Measurements from ENCODE around the gene GMDS. TPM values are rescaled to one million over a fixed set of nuclear protein-coding genes. Genes with fewer than 3 reads are reported as not detected.

GMDS gene
- total and polyA plus RNA-seq, 2 of the 8 experiments (the other 6 are each of a cell fraction or from before 2014, with no cell fraction given) = 16.8 to 50.0 TPM

GRCh38 chr6:1949538-1949937 is 295.9 kb downstream of the GMDS start:
- POLR2A ChIA-PET (ENCODE audit: partially characterized antibody) = no interaction called here
- WGBS, 2 experiments (ENCODE audit: extremely low coverage in 1 of 2, insufficient coverage in 1 of 2, insufficient read length in 1 of 2, insufficient replicate concordance in 2 of 2, low coverage in 1 of 2, low lambda C conversion rate in 2 of 2, missing lambda C conversion rate in 1 of 2) = 98% methylated on average over 2 of the region's 2 CpGs; no CpG with 5 or more reads in 1 of the 2 experiments
- no peaks in the 10 kb centered on the region for H3K27me3 ChIP-seq (replicated peaks in 1 of 4; ENCODE audit: control insufficient read depth in 3 of 4, extremely low read depth in 1 of 4, insufficient read depth in 3 of 4, low read length in 3 of 4)

More at GRCh38 chr6:1949538-1949937, 295.9 kb downstream of the GMDS start:
- H3K79me2 ChIP-seq (ENCODE audit: control insufficient read depth in 1 of 2, insufficient read depth in 2 of 2, low read length in 2 of 2) = no peaks in the 10 kb centered on the region
- H2BK20ac ChIP-seq (ENCODE audit: low read length) = no peak overlapping the region
- no peaks in the 10 kb centered on the region for H3K23me2 ChIP-seq (ENCODE audit: low read depth, low read length)
- no peaks in the 10 kb centered on the region for H4K20me1 ChIP-seq (replicated peaks in 1 of 2; ENCODE audit: control insufficient read depth in 1 of 2, insufficient read depth in 2 of 2, low read length in 2 of 2)
- H2AK5ac ChIP-seq (ENCODE audit: low read depth, low read length) = no peak overlapping the region
- H2BK120ac ChIP-seq (replicated peaks; ENCODE audit: low read depth, low read length) = no peak overlapping the region
- no peak overlapping the region for H3K14ac ChIP-seq (ENCODE audit: insufficient read length)
- FAIRE-seq (no peak), DNase-seq (ENCODE audit: low read depth in 1 of 2, low spot score in 2 of 2) (no peak)
- H3K56ac ChIP-seq (replicated peaks; ENCODE audit: insufficient read length, low read depth, low read length) = no peak overlapping the region
- H2BK15ac ChIP-seq (ENCODE audit: low read length) = no peak overlapping the region
- no peak overlapping the region for H3K18ac ChIP-seq (ENCODE audit: extremely low read depth, low read length)
- no peak overlapping the region for H2AFZ ChIP-seq (ENCODE audit: low read length)
- no peak for TF ChIP-seq ZNF274 (IDR thresholded peaks at IDR 0.05; ENCODE audit: borderline replicate concordance, extremely low read depth, low read length)
- TF ChIP-seq KDM5A (IDR thresholded peaks at IDR 0.05; ENCODE audit: low read length) = no peak
- no peak for TF ChIP-seq EP300 (IDR thresholded peaks at IDR 0.05; ENCODE audit: borderline replicate concordance in 1 of 2, low read depth in 2 of 2, low read length in 2 of 2)
- H3K79me1 ChIP-seq (ENCODE audit: low read depth, low read length) = no peaks in the 10 kb centered on the region
- no peak overlapping the region for H2BK5ac ChIP-seq (ENCODE audit: low read depth, low read length)
- H3K9ac ChIP-seq (replicated peaks in 1 of 4; ENCODE audit: extremely low read depth in 1 of 4, low read depth in 3 of 4, low read length in 3 of 4) = no peak overlapping the region
- no peaks in the 10 kb centered on the region for H3K9me3 ChIP-seq (ENCODE audit: insufficient read depth in 2 of 2, low read depth in 1 of 2, low read length in 1 of 2)
- H3K4me1 ChIP-seq (replicated peaks in 1 of 4; ENCODE audit: control insufficient read depth in 3 of 4, insufficient read depth in 4 of 4, low read length in 3 of 4) = no peaks in the 10 kb centered on the region
- H4K5ac ChIP-seq (ENCODE audit: insufficient read length, low read depth, low read length) = no peak overlapping the region
- H3K4me3 ChIP-seq (ENCODE audit: extremely low read depth in 1 of 4, insufficient read depth in 2 of 4, low read depth in 3 of 4, low read length in 4 of 4) = no peak overlapping the region
- no peak overlapping the region for H3K4ac ChIP-seq (replicated peaks; ENCODE audit: insufficient read length, low read depth, low read length)
- no peak overlapping the region for H3K23ac ChIP-seq (ENCODE audit: insufficient read length)
- no peak overlapping the region for H2BK12ac ChIP-seq (ENCODE audit: low read depth, low read length)
- no peak overlapping the region for H3K27ac ChIP-seq (ENCODE audit: low read depth, low read length)
- H4K91ac ChIP-seq (replicated peaks; ENCODE audit: insufficient read length, low read length) = no peak overlapping the region
- no peak overlapping the region for H4K8ac ChIP-seq (ENCODE audit: extremely low read depth, insufficient read depth, low read length)
- H3K36me3 ChIP-seq (ENCODE audit: control insufficient read depth in 2 of 4, insufficient read depth in 4 of 4, low read length in 3 of 4) = no peaks in the 10 kb centered on the region
- H3K4me2 ChIP-seq (ENCODE audit: insufficient read depth in 1 of 2, low read depth in 2 of 2, low read length in 2 of 2) = no peak overlapping the region
- CTCF ChIA-PET (ENCODE audit: partially characterized antibody) = interaction anchor here (0.7 kb wide), 1 partner anchor 31 kb away, joined by 3 read pairs; no protein-coding TSS in a partner anchor
